ENCODE data around the gene SHISA6. TPM values are rescaled to one million over a fixed set of nuclear protein-coding genes. Genes with fewer than 3 reads are reported as not detected.

Gene SHISA6
- total RNA-seq, result not detected in 2 replicates

GRCh38 chr17:11240841-11241610, at the start of gene SHISA6:
TSS of gene SHISA6 (plus strand) at chr17:11241213.
- Mint-ChIP-seq H3K36me3 (ENCODE audit: low read depth) (no peaks in the 10 kb centered on the region), H3K4me1 (ENCODE audit: low read depth) (no peaks in the 10 kb centered on the region), H3K4me3 (no peak within 1 kb of the TSS), H3K27ac (peak within 1 kb of the TSS; percentile 36), H3K9me3 (no peaks in the 10 kb centered on the region), H3K27me3 (ENCODE audit: insufficient read depth) (peaks cover 26% of the 10 kb centered on the region)
- DNase-seq (ENCODE audit: low spot score), result no peak
- intact Hi-C loops (cut with micrococcal nuclease), result no loop called here

GRCh38 chr17:11195801-11196200, 45.2 kb upstream of the SHISA6 start:
- Mint-ChIP-seq H3K4me1 (ENCODE audit: low read depth) (no peaks in the 10 kb centered on the region), H3K36me3 (ENCODE audit: low read depth) (no peaks in the 10 kb centered on the region), H3K27ac (no peak overlapping the region), H3K9me3 (peaks cover 7% of the 10 kb centered on the region), H3K4me3 (no peak overlapping the region), H3K27me3 (ENCODE audit: insufficient read depth) (no peaks in the 10 kb centered on the region)
- intact Hi-C loops (cut with micrococcal nuclease), result no loop called here
- DNase-seq (ENCODE audit: low spot score), result no peak

DNA sequence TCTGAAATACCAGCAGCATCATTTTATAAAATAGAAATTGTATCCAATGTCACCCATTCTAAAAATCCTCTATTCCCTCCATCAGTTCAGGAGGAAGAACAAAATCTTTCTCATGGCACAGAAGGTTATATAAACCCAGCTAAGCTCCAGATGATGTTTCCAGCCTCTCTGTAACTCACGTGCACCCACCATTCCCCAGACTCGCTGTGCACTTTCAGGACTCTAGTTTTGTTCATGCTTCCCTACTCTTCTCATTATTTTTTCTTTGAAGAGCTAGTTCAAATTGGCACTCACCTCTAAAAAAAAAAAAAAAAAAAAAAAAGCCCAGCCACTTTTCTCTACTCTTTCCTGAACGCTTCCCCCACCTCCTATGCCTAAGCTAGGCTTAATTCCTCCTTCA, 36.0 kb upstream of the SHISA6 start:
- no peak overlapping the region for H3K4me3 Mint-ChIP-seq
- H3K27ac Mint-ChIP-seq, result no peak overlapping the region
- H3K4me1 Mint-ChIP-seq (ENCODE audit: low read depth), result no peaks in the 10 kb centered on the region
- no peak for DNase-seq (ENCODE audit: low spot score)
- no peaks in the 10 kb centered on the region for H3K36me3 Mint-ChIP-seq (ENCODE audit: low read depth)
- H3K9me3 Mint-ChIP-seq, result peaks cover 13% of the 10 kb centered on the region
- no peaks in the 10 kb centered on the region for H3K27me3 Mint-ChIP-seq (ENCODE audit: insufficient read depth)
- intact Hi-C loops (cut with micrococcal nuclease), result no loop called here

DNA sequence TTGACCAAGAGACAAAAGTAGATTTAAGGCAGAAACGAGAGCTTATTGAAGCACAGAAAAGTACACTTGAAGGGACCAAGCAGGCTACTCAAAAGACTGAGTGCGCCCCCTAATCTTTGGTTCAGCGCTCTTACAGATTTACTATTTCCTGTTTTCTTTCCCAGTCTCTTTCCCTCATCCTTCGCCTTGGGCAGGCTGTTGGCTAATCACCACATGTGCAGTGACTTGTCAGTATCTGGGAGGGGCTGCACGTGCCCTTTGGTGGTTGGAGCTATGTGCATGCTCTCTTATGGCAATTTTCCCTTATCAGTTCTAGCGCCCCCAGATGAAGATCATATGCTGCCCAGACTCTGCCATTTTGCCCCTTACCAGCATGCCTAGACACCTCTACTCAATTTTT, 35.4 kb upstream of the SHISA6 start:
- Mint-ChIP-seq H3K36me3 (ENCODE audit: low read depth) (no peaks in the 10 kb centered on the region), H3K4me3 (no peak overlapping the region)

DNA sequence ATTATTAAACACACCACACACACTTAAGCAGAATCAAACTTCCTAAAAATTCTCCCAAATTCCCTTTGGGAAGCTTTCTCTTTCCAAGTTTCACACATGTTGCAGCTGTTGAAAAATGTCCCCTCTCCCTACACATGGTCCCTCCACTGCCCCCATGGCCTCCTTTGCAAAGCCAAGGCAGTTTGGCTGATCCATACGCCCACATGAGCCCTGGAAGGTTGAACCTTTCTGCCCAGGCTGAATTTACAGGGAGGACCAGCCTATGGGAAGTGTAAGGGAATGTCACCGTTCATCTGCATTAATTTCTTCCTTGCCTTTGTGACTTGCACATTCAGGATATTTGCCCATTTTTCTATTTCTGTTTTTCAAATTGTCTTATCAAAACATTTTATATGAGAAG, 31.1 kb upstream of the SHISA6 start:
- H3K27ac Mint-ChIP-seq, result no peak overlapping the region
- intact Hi-C loops (cut with micrococcal nuclease), result no loop called here
- no peak overlapping the region for H3K4me3 Mint-ChIP-seq

More for the DNA sequence above, 35.4 kb upstream of the SHISA6 start:
- Mint-ChIP-seq H3K27ac (no peak overlapping the region), H3K27me3 (ENCODE audit: insufficient read depth) (no peaks in the 10 kb centered on the region), H3K4me1 (ENCODE audit: low read depth) (no peaks in the 10 kb centered on the region), H3K9me3 (peaks cover 20% of the 10 kb centered on the region)
- DNase-seq (ENCODE audit: low spot score), result no peak
- intact Hi-C loops (cut with micrococcal nuclease), result no loop called here

GRCh38 chr17:11212792-11213191, 28.2 kb upstream of the SHISA6 start:
- no peaks in the 10 kb centered on the region for H3K4me1 Mint-ChIP-seq (ENCODE audit: low read depth)
- H3K9me3 Mint-ChIP-seq, result peaks cover 20% of the 10 kb centered on the region
- DNase-seq (ENCODE audit: low spot score), result no peak
- no peak overlapping the region for H3K27ac Mint-ChIP-seq
- no peak overlapping the region for H3K4me3 Mint-ChIP-seq
- intact Hi-C loops (cut with micrococcal nuclease), result no loop called here
- no peaks in the 10 kb centered on the region for H3K27me3 Mint-ChIP-seq (ENCODE audit: insufficient read depth)
- H3K36me3 Mint-ChIP-seq (ENCODE audit: low read depth), result no peaks in the 10 kb centered on the region

More for the DNA sequence above, 31.1 kb upstream of the SHISA6 start:
- no peaks in the 10 kb centered on the region for H3K36me3 Mint-ChIP-seq (ENCODE audit: low read depth)
- H3K9me3 Mint-ChIP-seq, result peaks cover 20% of the 10 kb centered on the region
- H3K27me3 Mint-ChIP-seq (ENCODE audit: insufficient read depth), result no peaks in the 10 kb centered on the region
- H3K4me1 Mint-ChIP-seq (ENCODE audit: low read depth), result no peaks in the 10 kb centered on the region
- DNase-seq (ENCODE audit: low spot score), result no peak

- H3K27me3 Mint-ChIP-seq (ENCODE audit: insufficient read depth), result peaks cover 1% of the 10 kb centered on the region
- no peak overlapping the region for H3K27ac Mint-ChIP-seq
- intact Hi-C loops (cut with micrococcal nuclease), result no loop called here
- DNase-seq (ENCODE audit: low spot score), result no peak
- H3K4me3 Mint-ChIP-seq, result no peak overlapping the region
- no peaks in the 10 kb centered on the region for H3K36me3 Mint-ChIP-seq (ENCODE audit: low read depth)
- H3K9me3 Mint-ChIP-seq, result no peaks in the 10 kb centered on the region
- H3K4me1 Mint-ChIP-seq (ENCODE audit: low read depth), result no peaks in the 10 kb centered on the region
Measured at GRCh38 chr17:11216976-11217375, 24.0 kb upstream of the SHISA6 start.

DNA sequence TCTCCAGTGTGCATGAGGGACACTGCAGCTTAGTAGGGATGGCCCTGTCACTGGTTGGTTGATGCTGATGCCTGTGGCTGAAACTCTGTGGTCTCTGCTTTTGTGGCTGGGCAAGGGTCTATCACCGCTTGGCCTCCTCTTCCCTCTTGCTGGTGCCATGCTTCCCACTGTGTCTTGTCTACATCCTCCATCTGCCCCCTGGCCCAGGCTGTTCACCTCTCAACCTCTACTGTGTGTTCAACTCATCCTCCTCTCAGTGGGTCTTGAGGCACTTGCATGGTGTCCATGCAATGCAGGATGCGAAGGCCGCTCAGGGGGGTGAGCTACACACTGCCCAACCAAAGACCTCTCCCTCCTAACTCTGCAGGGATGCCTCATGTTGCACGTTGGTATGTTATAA, 19.8 kb upstream of the SHISA6 start:
- peaks cover 10% of the 10 kb centered on the region for H3K9me3 Mint-ChIP-seq
- intact Hi-C loops (cut with micrococcal nuclease), result no loop called here
- no peak for DNase-seq (ENCODE audit: low spot score)
- no peaks in the 10 kb centered on the region for H3K4me1 Mint-ChIP-seq (ENCODE audit: low read depth)
- no peaks in the 10 kb centered on the region for H3K36me3 Mint-ChIP-seq (ENCODE audit: low read depth)
- H3K27me3 Mint-ChIP-seq (ENCODE audit: insufficient read depth), result peaks cover 1% of the 10 kb centered on the region
- H3K27ac Mint-ChIP-seq, result no peak overlapping the region
- no peak overlapping the region for H3K4me3 Mint-ChIP-seq

DNA sequence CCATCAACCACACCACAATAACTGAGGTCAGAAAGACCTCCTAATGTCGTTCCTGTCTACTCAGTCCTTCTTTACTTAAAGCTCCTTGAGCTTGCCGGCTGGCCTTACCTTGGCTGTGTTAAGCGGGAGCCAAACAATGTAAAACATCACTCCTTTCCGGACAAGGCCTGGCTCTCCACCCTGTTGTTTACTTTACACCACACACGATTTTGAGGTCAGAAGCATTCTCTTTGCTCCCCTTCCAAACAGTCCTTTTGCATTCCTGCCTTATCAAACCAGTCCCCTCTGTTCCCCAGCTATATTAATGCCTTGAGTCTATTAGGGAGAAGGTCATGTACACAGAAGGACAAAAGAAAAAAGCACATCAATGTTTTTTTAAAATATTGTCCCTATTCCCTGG, 19.3 kb upstream of the SHISA6 start:
- no peak for DNase-seq (ENCODE audit: low spot score)
- H3K4me1 Mint-ChIP-seq (ENCODE audit: low read depth), result no peaks in the 10 kb centered on the region
- H3K4me3 Mint-ChIP-seq, result no peak overlapping the region
- peaks cover 1% of the 10 kb centered on the region for H3K27me3 Mint-ChIP-seq (ENCODE audit: insufficient read depth)
- peaks cover 10% of the 10 kb centered on the region for H3K9me3 Mint-ChIP-seq
- no peak overlapping the region for H3K27ac Mint-ChIP-seq
- H3K36me3 Mint-ChIP-seq (ENCODE audit: low read depth), result no peaks in the 10 kb centered on the region
- intact Hi-C loops (cut with micrococcal nuclease), result no loop called here

DNA sequence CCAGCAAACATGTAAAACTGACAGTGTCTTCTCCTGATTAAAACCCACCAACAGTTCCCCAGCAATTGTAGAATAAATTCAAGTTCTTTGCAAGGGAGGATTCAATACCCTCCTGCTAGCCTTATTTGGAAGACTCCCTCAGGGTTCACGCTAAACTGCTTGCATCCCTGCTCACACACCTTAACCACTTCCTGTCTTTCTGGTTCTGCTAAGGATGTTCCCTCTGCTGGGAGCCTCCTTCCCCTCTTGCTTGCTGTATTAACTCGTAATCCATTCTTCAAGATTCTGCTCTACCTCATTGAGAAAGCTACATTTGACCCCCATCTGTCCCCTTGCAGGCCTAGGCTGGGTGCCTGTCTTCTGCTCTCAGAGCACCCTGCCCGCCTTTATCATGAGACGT, 2.3 kb upstream of the SHISA6 start:
- no peaks in the 10 kb centered on the region for H3K4me1 Mint-ChIP-seq (ENCODE audit: low read depth)
- DNase-seq (ENCODE audit: low spot score), result no peak
- H3K27me3 Mint-ChIP-seq (ENCODE audit: insufficient read depth), result peaks cover 25% of the 10 kb centered on the region
- H3K4me3 Mint-ChIP-seq, result no peak overlapping the region
- intact Hi-C loops (cut with micrococcal nuclease), result no loop called here
- H3K9me3 Mint-ChIP-seq, result peaks cover under 1% of the 10 kb centered on the region
- H3K27ac Mint-ChIP-seq, result no peak overlapping the region
- H3K36me3 Mint-ChIP-seq (ENCODE audit: low read depth), result no peaks in the 10 kb centered on the region

- no peak for DNase-seq (ENCODE audit: low spot score)
- Mint-ChIP-seq H3K4me3 (no peak overlapping the region), H3K4me1 (ENCODE audit: low read depth) (no peaks in the 10 kb centered on the region), H3K9me3 (no peaks in the 10 kb centered on the region), H3K27ac (no peak overlapping the region), H3K36me3 (ENCODE audit: low read depth) (no peaks in the 10 kb centered on the region), H3K27me3 (ENCODE audit: insufficient read depth) (peaks cover 26% of the 10 kb centered on the region)
- intact Hi-C loops (cut with micrococcal nuclease), result no loop called here
Measured at GRCh38 chr17:11239379-11239970, 1.5 kb upstream of the SHISA6 start.

DNA sequence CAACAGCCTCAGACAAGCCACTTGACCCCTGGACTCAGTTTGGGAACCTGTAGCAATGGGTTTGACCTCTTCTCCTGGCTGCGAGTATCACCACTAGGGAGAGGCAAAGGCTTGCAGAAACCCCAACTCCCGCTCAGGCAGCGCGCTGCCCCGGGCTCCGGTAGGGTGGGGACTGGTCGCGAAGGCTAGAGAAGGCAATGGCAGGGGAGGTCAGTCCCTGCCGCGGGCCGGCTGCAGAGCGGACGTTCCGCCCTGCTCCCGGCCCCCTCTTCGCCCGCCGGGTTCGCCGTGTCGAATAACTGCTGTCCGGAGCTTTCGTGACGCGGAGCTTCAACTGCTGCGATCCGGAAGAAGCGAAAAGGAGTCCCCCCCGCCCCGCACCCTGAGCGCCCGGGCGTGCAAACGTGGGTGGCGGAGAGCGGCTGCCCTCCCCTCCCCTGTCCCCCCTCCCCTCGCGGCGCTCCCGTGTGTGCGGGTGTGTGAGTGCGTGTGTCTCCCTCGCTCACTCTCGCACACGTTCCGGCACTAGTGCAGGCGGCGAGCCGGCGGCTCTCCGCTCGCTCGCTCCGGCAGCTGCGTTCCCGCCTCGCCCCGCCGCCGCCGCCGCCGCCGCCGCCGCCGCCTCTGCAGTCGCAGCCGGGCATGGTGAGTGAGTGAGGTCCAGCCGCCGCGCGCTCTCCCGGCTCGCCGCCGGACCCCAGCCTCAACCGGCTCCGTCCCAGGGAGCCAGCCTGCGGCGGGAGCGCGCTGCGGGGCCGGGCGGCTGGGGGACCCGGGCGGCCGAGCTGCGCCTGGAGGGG, 772 bp upstream of the SHISA6 start:
- DNase-seq (ENCODE audit: low spot score), result no peak
- Mint-ChIP-seq H3K4me3 (no peak overlapping the region), H3K9me3 (no peaks in the 10 kb centered on the region), H3K36me3 (ENCODE audit: low read depth) (no peaks in the 10 kb centered on the region), H3K4me1 (ENCODE audit: low read depth) (no peaks in the 10 kb centered on the region), H3K27me3 (ENCODE audit: insufficient read depth) (peaks cover 26% of the 10 kb centered on the region), H3K27ac (no peak overlapping the region)
- intact Hi-C loops (cut with micrococcal nuclease), result no loop called here

DNA sequence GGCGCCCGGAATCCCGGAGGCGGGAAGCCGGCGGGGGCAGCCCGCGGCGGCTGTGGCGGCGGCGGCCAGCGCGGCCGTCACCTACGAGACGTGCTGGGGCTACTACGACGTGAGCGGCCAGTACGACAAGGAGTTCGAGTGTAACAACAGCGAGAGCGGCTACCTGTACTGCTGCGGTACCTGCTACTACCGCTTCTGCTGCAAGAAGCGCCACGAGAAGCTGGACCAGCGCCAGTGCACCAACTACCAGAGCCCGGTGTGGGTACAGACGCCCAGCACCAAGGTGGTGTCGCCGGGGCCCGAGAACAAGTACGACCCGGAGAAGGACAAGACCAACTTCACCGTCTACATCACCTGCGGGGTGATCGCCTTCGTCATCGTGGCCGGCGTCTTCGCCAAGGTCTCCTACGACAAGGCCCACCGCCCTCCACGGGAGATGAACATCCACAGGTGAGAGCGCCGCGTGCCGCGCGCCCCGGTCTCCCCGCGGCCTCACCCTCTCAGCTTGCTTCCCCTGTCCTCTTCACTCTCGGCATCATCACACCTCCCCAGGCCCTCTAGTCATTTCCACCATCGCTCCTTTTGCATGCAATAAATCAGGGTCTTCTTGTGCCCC, 706 bp downstream of the SHISA6 start:
- peak overlapping the region; percentile 36 for H3K27ac Mint-ChIP-seq

More for the DNA sequence above, 706 bp downstream of the SHISA6 start:
- Mint-ChIP-seq H3K36me3 (ENCODE audit: low read depth) (no peaks in the 10 kb centered on the region), H3K27me3 (ENCODE audit: insufficient read depth) (peaks cover 26% of the 10 kb centered on the region), H3K9me3 (no peaks in the 10 kb centered on the region), H3K4me1 (ENCODE audit: low read depth) (no peaks in the 10 kb centered on the region), H3K4me3 (no peak overlapping the region)
- DNase-seq (ENCODE audit: low spot score), result no peak
- intact Hi-C loops (cut with micrococcal nuclease), result no loop called here

Measured in activated T-helper 1 cell treated with anti-CD3 and anti-CD28 coated beads, Interleukin-12 subunit alpha, Interleukin-12 subunit beta, Interleukin-2, Interleukin-4 antibody, amounts not matched to agents 30 ng/mL and 10 ng/mL and 1 ng/mL, durations not matched to agents 14 hours and 24 hours and 36 hours (primary cell).